ENCODE measurements around the gene ARL13B.

DNA sequence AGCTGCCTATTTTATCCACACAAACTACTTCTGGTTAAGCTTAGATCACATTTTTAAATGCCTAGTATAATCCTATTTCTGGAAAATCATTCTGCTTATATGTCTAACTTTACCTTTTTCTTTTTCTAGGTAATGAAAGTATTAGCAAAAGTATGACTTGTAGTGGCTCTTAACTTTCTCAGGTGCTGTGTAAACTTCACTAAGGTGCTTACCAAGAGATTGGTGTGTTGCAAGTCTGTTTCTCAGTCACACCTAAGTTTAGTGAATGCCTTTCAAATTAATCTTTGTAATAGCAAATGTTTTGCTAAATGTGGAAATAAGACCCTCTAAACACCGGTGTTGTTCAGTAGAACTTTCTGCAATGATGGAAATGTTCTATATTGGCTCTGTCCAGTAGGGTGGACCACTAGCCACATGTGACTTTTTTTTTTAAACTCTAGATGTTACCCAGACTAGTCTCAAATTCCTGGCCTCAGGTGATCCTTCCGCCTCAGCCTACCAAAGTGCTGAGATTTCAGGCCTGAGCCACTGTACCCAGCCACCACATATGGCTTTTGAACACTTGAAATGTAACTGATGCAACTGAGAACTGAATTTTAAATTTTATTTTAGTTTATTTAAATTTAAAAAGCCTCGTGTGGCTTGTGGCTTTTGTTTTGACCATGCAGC is 22.0 kb downstream of the ARL13B start:
- no peak for TF ChIP-seq SMC3 (IDR thresholded peaks at IDR 0.05; ENCODE audit: low read depth, low read length)
- TF ChIP-seq, protein P1, sequence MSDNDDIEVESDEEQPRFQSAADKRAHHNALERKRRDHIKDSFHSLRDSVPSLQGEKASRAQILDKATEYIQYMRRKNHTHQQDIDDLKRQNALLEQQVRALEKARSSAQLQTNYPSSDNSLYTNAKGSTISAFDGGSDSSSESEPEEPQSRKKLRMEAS (IDR thresholded peaks at IDR 0.05; ENCODE audit: low read depth), result no peak
- TF ChIP-seq, protein P2, sequence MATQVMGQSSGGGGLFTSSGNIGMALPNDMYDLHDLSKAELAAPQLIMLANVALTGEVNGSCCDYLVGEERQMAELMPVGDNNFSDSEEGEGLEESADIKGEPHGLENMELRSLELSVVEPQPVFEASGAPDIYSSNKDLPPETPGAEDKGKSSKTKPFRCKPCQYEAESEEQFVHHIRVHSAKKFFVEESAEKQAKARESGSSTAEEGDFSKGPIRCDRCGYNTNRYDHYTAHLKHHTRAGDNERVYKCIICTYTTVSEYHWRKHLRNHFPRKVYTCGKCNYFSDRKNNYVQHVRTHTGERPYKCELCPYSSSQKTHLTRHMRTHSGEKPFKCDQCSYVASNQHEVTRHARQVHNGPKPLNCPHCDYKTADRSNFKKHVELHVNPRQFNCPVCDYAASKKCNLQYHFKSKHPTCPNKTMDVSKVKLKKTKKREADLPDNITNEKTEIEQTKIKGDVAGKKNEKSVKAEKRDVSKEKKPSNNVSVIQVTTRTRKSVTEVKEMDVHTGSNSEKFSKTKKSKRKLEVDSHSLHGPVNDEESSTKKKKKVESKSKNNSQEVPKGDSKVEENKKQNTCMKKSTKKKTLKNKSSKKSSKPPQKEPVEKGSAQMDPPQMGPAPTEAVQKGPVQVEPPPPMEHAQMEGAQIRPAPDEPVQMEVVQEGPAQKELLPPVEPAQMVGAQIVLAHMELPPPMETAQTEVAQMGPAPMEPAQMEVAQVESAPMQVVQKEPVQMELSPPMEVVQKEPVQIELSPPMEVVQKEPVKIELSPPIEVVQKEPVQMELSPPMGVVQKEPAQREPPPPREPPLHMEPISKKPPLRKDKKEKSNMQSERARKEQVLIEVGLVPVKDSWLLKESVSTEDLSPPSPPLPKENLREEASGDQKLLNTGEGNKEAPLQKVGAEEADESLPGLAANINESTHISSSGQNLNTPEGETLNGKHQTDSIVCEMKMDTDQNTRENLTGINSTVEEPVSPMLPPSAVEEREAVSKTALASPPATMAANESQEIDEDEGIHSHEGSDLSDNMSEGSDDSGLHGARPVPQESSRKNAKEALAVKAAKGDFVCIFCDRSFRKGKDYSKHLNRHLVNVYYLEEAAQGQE (IDR thresholded peaks at IDR 0.05; ENCODE audit: low read depth, low read length), result no peak
- no peak for TF ChIP-seq TCF12 (IDR thresholded peaks at IDR 0.05)
- no peak for TF ChIP-seq POLR2AphosphoS5 (IDR thresholded peaks at IDR 0.05; ENCODE audit: low read depth, low read length)
- TF ChIP-seq, protein P3, sequence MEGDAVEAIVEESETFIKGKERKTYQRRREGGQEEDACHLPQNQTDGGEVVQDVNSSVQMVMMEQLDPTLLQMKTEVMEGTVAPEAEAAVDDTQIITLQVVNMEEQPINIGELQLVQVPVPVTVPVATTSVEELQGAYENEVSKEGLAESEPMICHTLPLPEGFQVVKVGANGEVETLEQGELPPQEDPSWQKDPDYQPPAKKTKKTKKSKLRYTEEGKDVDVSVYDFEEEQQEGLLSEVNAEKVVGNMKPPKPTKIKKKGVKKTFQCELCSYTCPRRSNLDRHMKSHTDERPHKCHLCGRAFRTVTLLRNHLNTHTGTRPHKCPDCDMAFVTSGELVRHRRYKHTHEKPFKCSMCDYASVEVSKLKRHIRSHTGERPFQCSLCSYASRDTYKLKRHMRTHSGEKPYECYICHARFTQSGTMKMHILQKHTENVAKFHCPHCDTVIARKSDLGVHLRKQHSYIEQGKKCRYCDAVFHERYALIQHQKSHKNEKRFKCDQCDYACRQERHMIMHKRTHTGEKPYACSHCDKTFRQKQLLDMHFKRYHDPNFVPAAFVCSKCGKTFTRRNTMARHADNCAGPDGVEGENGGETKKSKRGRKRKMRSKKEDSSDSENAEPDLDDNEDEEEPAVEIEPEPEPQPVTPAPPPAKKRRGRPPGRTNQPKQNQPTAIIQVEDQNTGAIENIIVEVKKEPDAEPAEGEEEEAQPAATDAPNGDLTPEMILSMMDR (IDR thresholded peaks at IDR 0.05), result no peak
- TF ChIP-seq NRF1 (IDR thresholded peaks at IDR 0.05; ENCODE audit: low read depth, low read length), result no peak
- no peak for TF ChIP-seq GABPA (IDR thresholded peaks at IDR 0.05; ENCODE audit: low read depth)
- no peak for TF ChIP-seq YY1 (IDR thresholded peaks at IDR 0.05; ENCODE audit: low read depth)

All from SK-N-SH (cell line).